Measurements from ENCODE around the gene CCDC158. TPM values are rescaled to one million over a fixed set of nuclear protein-coding genes. Genes with fewer than 3 reads are reported as not detected.

Gene CCDC158
- total RNA-seq = under 1 TPM in 1 of 4 donors, not detected in 3; 0.19 TPM

DNA sequence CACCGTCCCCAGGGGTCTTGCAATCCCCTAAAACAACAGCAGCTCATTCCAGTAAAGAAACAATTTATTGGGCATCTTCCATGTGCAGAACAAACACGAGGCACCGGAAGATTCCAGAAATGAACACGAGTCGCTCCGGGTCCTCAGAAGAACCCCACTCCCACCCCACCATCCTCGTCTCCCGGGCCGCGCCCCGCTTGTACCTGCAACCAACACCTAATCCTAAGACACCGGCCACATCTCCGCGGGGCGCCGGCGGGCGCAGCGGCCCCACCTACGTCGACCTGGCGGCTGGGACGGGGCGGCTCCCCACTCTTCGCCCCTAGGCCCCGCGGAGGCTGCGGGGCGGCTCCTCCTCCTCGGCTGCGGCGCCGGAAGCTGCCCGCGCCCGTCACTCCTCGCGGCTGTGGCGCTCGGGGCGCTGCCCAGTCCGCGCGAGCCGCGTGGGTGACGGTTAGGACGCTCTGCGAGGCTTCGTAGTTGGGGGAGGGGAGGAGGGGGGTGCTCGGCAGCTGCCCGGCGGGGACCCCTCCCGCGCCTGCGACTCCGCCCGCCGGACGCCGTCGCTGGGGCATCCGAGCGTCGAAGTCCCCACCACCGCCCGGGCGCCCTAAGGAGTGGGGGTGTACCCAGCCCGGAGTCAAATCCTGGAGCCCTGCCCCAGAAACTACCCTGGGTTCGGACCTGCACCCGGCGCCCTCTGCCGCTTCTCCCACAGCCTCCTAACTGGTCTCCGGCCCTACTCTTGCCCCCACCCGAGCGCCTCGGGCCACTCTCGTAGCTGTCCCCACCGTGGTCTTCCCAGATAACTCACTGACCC, at the start of gene CCDC158:
Gene CCDC158, minus strand, starts transcription at position 380 of the 820 bp plus-strand sequence. CDS start 17,934 bp downstream, outside the sequence.
- no peak within 1 kb of the TSS for H3K27ac ChIP-seq
- TF ChIP-seq CTCF (IDR thresholded peaks at IDR 0.05) (no peak), POLR2A (IDR thresholded peaks at IDR 0.05) (no peak)
- intact Hi-C loops (cut with DNase I) = no loop called here
- WGBS, 2 donors = 6 to 35% methylated on average over 26 to 42 of the region's 79 CpGs
- peaks cover 0 to 18% (median 0%) of the 10 kb centered on the region in 4 donors for H3K27me3 ChIP-seq
- H3K9me3 ChIP-seq = no peaks in the 10 kb centered on the region
- peaks cover 0 to 19% (median 4%) of the 10 kb centered on the region in 3 donors for H3K4me1 ChIP-seq
- H3K36me3 ChIP-seq = no peaks in the 10 kb centered on the region
- peak within 1 kb of the TSS; percentile 38 to 68 (median 50) for H3K4me3 ChIP-seq
- DNase-seq = no peak

DNA sequence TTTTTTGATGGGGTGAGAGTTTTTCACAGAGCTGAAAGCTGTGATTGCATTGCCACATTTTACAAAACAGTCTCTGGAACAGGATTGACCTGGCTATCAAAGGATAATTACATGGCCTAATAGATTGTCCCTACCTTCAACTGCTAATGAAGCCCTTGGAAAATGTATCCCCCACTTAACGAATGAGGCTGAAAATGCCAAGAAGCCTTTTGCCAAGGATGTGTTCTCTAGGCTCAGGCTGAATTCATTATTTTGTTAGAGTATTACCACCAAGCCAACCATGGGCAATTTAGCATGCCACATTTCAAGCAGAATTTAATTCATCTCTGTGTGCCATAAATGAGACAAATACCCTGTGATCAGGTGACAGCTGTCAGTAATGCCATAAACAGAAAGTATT, 49.6 kb upstream of the CCDC158 start:
- Histone ChIP-seq H3K36me3 (no peaks in the 10 kb centered on the region), H3K4me3 (no peak overlapping the region), H3K9me3 (no peaks in the 10 kb centered on the region), H3K4me1 (no peaks in the 10 kb centered on the region), H3K27ac (no peak overlapping the region), H3K27me3 (no peaks in the 10 kb centered on the region)
- intact Hi-C loops (cut with DNase I) = no loop called here
- TF ChIP-seq CTCF (IDR thresholded peaks at IDR 0.05) (no peak), POLR2A (IDR thresholded peaks at IDR 0.05) (no peak)
- WGBS, 2 donors = 73 to 83% methylated on average over 1 of the region's 1 CpG
- no peak for DNase-seq

DNA sequence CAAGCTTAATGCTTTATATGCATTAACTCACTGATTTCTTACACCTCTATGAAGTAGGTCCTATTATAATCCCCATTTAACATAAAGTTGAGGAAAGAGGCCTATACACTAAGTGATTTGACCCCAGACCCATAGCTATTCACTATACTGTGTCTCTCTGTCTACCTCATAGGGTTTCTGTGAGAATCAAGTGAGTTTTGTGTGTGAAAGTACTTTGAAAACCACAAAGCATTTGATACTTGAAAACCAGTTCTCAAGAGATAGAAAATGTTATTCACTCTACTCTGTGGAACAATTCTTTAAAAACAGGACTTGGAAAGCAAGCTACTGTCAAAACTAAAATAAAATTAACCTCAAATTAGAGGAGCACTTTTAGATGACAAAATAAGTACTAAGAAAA, 49.1 kb upstream of the CCDC158 start:
- no peak for TF ChIP-seq CTCF (IDR thresholded peaks at IDR 0.05)

DNA sequence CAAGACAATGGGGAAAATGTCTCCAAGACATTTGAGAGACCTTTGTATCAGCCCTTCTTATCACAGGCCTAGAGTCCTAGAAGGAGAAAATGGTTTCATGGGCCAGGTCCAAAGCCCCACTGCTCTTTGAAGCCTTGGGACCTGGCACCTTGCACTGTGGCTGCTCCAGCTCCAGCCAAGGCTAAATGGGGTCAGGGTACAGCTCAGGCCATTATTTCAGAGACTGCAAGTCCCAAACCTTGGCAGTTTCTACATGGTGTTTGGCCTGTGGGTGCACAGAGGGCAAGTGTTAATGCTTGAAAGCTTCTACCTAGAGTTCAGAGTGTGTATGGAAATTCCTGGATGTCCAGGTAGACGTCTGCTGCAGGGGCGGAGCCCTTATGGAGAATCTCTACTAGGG, 42.6 kb upstream of the CCDC158 start:
- Histone ChIP-seq H3K4me3 (no peak overlapping the region), H3K9me3 (peaks cover 0 to 13% (median 12%) of the 10 kb centered on the region in 3 donors), H3K36me3 (no peaks in the 10 kb centered on the region), H3K4me1 (no peaks in the 10 kb centered on the region), H3K27me3 (no peaks in the 10 kb centered on the region), H3K27ac (no peak overlapping the region)
- DNase-seq = no peak
- WGBS, 2 donors = 92 to 100% methylated on average over 1 to 2 of the region's 2 CpGs
- no peak for TF ChIP-seq CTCF (IDR thresholded peaks at IDR 0.05)
- no peak for TF ChIP-seq POLR2A (IDR thresholded peaks at IDR 0.05)
- intact Hi-C loops (cut with DNase I) = no loop called here

More for the DNA sequence above, 49.1 kb upstream of the CCDC158 start:
- no peaks in the 10 kb centered on the region for H3K27me3 ChIP-seq
- intact Hi-C loops (cut with DNase I) = no loop called here
- H3K36me3 ChIP-seq = no peaks in the 10 kb centered on the region
- no peak overlapping the region for H3K4me3 ChIP-seq
- no peak overlapping the region for H3K27ac ChIP-seq
- no peaks in the 10 kb centered on the region for H3K4me1 ChIP-seq
- H3K9me3 ChIP-seq = no peaks in the 10 kb centered on the region
- no peak for DNase-seq

DNA sequence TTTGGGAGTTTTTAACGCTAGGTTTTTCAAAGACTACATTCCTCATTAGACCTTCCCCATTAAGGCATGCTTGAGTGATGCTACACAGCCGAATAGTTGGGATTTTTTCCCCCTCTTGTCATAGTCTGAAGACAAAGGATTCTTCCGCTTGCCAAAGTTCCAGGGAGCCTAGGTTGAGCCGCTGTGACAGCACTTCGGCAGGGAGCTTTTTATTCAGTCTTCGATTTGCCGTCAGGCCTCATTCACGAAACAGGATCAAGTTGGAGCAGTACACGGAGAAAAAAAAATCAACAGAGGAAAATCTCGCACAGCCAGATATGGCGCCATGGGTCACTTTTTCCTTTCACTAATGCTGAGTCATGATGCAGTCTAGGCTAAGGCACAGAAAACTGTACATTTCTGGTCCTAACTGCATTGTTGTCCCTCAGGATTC, 38.4 kb upstream of the CCDC158 start:
- H3K27ac ChIP-seq = no peak overlapping the region
- TF ChIP-seq CTCF (IDR thresholded peaks at IDR 0.05) (no peak), POLR2A (IDR thresholded peaks at IDR 0.05) (no peak)
- WGBS, 2 donors = 41 to 61% methylated on average over 11 of the region's 11 CpGs
- no peaks in the 10 kb centered on the region for H3K36me3 ChIP-seq
- H3K27me3 ChIP-seq = no peaks in the 10 kb centered on the region
- H3K9me3 ChIP-seq = peaks cover 0 to 13% (median 10%) of the 10 kb centered on the region in 3 donors
- no peak overlapping the region for H3K4me3 ChIP-seq
- no peaks in the 10 kb centered on the region for H3K4me1 ChIP-seq
- DNase-seq = no peak
- intact Hi-C loops (cut with DNase I) = no loop called here
